Neural cell (in vitro differentiated cells): ENCODE measurements around the gene PFKL. TPM values are rescaled to one million over a fixed set of nuclear protein-coding genes. Genes with fewer than 3 reads are reported as not detected.

ENCODE experiments used
- H2AFZ ChIP-seq: fragments of 200-600, 300-800 bp; sonication (generic), shearing (Covaris generic); 2 replicates; pipeline ENCODE4 v1.6.0; 2014; ENCODE audit warnings: low read depth, mild to moderate bottlenecking, antibody characterized with exemption, low read length, moderate library complexity
- H3F3A ChIP-seq: fragments of 200-600 bp; shearing (Covaris generic); 2 replicates; pipeline ENCODE4 v1.6.1; 2016; ENCODE audit warnings: mild to moderate bottlenecking, moderate library complexity, mixed read lengths, antibody characterized with exemption, low read length; ENCODE audit not compliant: insufficient read depth, poor library complexity, severe bottlenecking
- H3K27ac ChIP-seq: fragments of 200-600, 300-800 bp; sonication (generic), shearing (Covaris generic); 2 replicates; pipeline ENCODE4 v1.5.1; 2014; ENCODE audit warnings: mild to moderate bottlenecking, low read length, moderate library complexity
- H3K27me3 ChIP-seq: fragments of 300-800, 200-600 bp; sonication (generic), shearing (Covaris generic); 2 replicates; pipeline ENCODE4 v1.6.0; 2014; ENCODE audit warnings: mild to moderate bottlenecking, low read depth, low read length, moderate library complexity; ENCODE audit not compliant: insufficient read depth
- H3K36me3 ChIP-seq: fragments of 300-800, 200-600 bp; sonication (generic), shearing (Covaris generic); 2 replicates; pipeline ENCODE4 v1.5.1; 2014; ENCODE audit warnings: mild to moderate bottlenecking, antibody characterized with exemption, low read length, moderate library complexity; ENCODE audit not compliant: insufficient read depth
- H3K4me2 ChIP-seq: fragments of 300-800, 200-600 bp; sonication (generic), shearing (Covaris generic); 2 replicates; pipeline ENCODE4 v1.6.0; 2014; ENCODE audit warnings: mild to moderate bottlenecking, low read length
- H3K4me3 ChIP-seq: fragments of 300-800, 200-600 bp; sonication (generic), shearing (Covaris generic); 2 replicates; pipeline ENCODE4 v1.5.1; 2014; ENCODE audit warnings: mild to moderate bottlenecking, low read length, moderate library complexity
- H3K79me2 ChIP-seq: fragments of 200-600 bp; shearing (Covaris generic); replicated peaks from 2 replicates; pipeline ENCODE4 v1.6.0; 2014; ENCODE audit warnings: mild to moderate bottlenecking, low read length, moderate library complexity; ENCODE audit not compliant: insufficient read depth
- H3K9ac ChIP-seq: fragments of 300-800, 200-600 bp; sonication (generic), shearing (Covaris generic); 2 replicates; pipeline ENCODE4 v1.6.1; 2016; ENCODE audit warnings: mild to moderate bottlenecking, low read length, mixed read lengths
- H3K9me2 ChIP-seq: fragments of 200-600 bp; shearing (Covaris generic); 2 replicates; pipeline ENCODE4 v1.6.1; 2016; ENCODE audit warnings: mild to moderate bottlenecking, low read length, mixed read lengths; ENCODE audit not compliant: insufficient read depth
- H3K9me3 ChIP-seq: fragments of 200-600, 300-800 bp; sonication (generic), shearing (Covaris generic); 2 replicates; pipeline ENCODE4 v1.6.1; 2016; ENCODE audit warnings: mild to moderate bottlenecking, mixed run types, low read length, moderate library complexity, mixed read lengths
- H4K20me1 ChIP-seq: fragments of 200-600 bp; shearing (Covaris generic); 2 replicates; pipeline ENCODE4 v1.6.1; 2016; ENCODE audit warnings: mild to moderate bottlenecking, mixed run types; ENCODE audit not compliant: insufficient read depth
- CTCF ChIP-seq: fragments of 450-650 bp; IDR thresholded peaks from 2 replicates; pipeline ENCODE4 v1.5.1; 2014; ENCODE audit warnings: antibody characterized with exemption, mild to moderate bottlenecking, moderate library complexity; ENCODE audit not compliant: poor library complexity, severe bottlenecking
- EP300 ChIP-seq: fragments of 450-650 bp; conservative IDR thresholded peaks from 2 replicates; pipeline ENCODE4 v1.6.1; 2014; ENCODE audit warnings: antibody characterized with exemption, mild to moderate bottlenecking, moderate library complexity; ENCODE audit not compliant: poor library complexity, severe bottlenecking
- EZH2 ChIP-seq: fragments of 200-600, 300-800 bp; shearing (Covaris generic), sonication (generic); IDR thresholded peaks from 2 replicates; pipeline ENCODE4 v1.6.1; 2014; ENCODE audit warnings: antibody characterized with exemption, low read length, borderline replicate concordance, mild to moderate bottlenecking; ENCODE audit not compliant: insufficient read depth, poor library complexity, severe bottlenecking
- MXI1 ChIP-seq: fragments of 450-650 bp; conservative IDR thresholded peaks from 2 replicates; pipeline ENCODE4 v1.6.1; 2014; ENCODE audit warnings: antibody characterized with exemption, mild to moderate bottlenecking; ENCODE audit not compliant: poor library complexity, severe bottlenecking
- POLR2AphosphoS5 ChIP-seq: IDR thresholded peaks from 2 replicates; pipeline ENCODE4 v1.6.1; 2012
- RAD21 ChIP-seq: fragments of 450-650 bp; conservative IDR thresholded peaks from 2 replicates; pipeline ENCODE4 v1.6.1; 2014; ENCODE audit warnings: antibody characterized with exemption, mild to moderate bottlenecking, moderate library complexity
- REST ChIP-seq: IDR thresholded peaks from 2 replicates; pipeline ENCODE4 v1.6.1; 2012; ENCODE audit warnings: borderline replicate concordance
- SMC3 ChIP-seq: fragments of 450-650 bp; conservative IDR thresholded peaks from 2 replicates; pipeline ENCODE4 v1.6.1; 2014; ENCODE audit warnings: antibody characterized with exemption, mild to moderate bottlenecking, moderate library complexity; ENCODE audit not compliant: poor library complexity
- TAF1 ChIP-seq: IDR thresholded peaks from 2 replicates; pipeline ENCODE4 v1.6.1; 2012; ENCODE audit warnings: low read depth
- polyA plus RNA-seq: library from polyadenylated mRNA; depleted of rRNA; stranded (reverse); fragments of >200 nt; gene quantifications from 2 replicates; pipeline ENCODE4 v1.2.3, GENCODE V29; 2014

PFKL gene
- polyA plus RNA-seq, 1 donor from 2014 or later, result 79.6 TPM

- Histone ChIP-seq H3K27me3 (no peaks in the 10 kb centered on the region), H3K4me3 (no peak overlapping the region), H3K9ac (no peak overlapping the region), H3K9me2 (no peaks in the 10 kb centered on the region), H4K20me1 (no peaks in the 10 kb centered on the region), H3K79me2 (no peaks in the 10 kb centered on the region), H3K27ac (no peak overlapping the region), H3K36me3 (no peaks in the 10 kb centered on the region), H3K4me2 (no peak overlapping the region), H2AFZ (no peak overlapping the region), H3K9me3 (no peaks in the 10 kb centered on the region), H3F3A (no peaks in the 10 kb centered on the region)
- TF ChIP-seq POLR2AphosphoS5, result no peak
- no peak for TF ChIP-seq CTCF
- TF ChIP-seq EZH2, result no peak
- TF ChIP-seq REST, result no peak
- no peak for TF ChIP-seq RAD21
- TF ChIP-seq SMC3, result no peak
Observed at GRCh38 chr21:44333509-44334328, 33.9 kb downstream of the PFKL start.

GRCh38 chr21:44334329-44335030 is 34.6 kb downstream of the PFKL start:
- Histone ChIP-seq H3K9ac (no peak overlapping the region), H4K20me1 (no peaks in the 10 kb centered on the region), H3K4me2 (no peak overlapping the region), H3K27me3 (no peaks in the 10 kb centered on the region), H3K79me2 (no peaks in the 10 kb centered on the region), H3K9me3 (no peaks in the 10 kb centered on the region), H3K4me3 (no peak overlapping the region), H3K27ac (no peak overlapping the region), H3K9me2 (no peaks in the 10 kb centered on the region), H2AFZ (no peak overlapping the region), H3K36me3 (no peaks in the 10 kb centered on the region), H3F3A (no peaks in the 10 kb centered on the region)
- TF ChIP-seq TAF1 (no peak), EZH2 (no peak), POLR2AphosphoS5 (no peak), EP300 (no peak), REST (no peak), MXI1 (no peak)
